Effector CD4-positive, alpha-beta T cell (primary cell): ENCODE data around the gene CLIC6.

ENCODE experiments used
- DNase-seq: peaks from one replicate; pipeline ENCODE4 v3.0.0-alpha.2; 2020

The CLIC6 gene

GRCh38 chr21:34730194-34730593 is 61.4 kb downstream of the CLIC6 start:
- no peak for DNase-seq

DNA sequence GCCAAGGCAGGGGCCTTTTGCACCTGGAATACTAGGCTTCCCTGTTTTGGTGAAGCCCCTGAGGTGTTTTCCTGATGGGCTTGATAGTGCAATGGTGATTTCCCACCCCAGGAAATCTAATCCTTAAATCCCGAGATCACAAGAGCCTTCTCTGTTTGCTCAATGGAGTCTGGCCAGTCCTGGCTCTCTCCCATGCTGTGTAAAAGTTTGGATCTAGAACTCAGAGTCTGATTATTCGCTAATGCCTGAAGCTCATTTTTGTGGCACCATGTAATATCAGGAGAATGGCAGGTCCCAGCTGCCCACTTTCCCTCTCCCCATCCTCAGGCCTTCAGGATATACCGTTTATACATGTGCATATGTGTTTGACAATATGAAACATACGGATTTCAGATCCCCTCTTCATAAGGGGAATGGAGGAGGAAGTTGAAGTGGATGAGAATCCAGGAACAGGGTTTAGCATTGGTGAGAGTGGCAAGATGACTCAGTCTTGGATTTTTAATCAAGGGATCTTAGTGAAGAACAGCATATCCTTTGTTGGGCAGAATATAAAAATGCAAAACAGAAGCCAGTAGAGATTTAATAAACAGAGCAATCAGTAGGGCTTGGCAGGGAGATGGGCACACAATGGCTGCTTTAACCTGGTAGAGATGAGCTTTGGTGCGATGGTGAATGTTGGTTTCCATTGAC is 62.1 kb downstream of the CLIC6 start:
- DNase-seq: no peak

GRCh38 chr21:34732388-34732821 is 63.6 kb downstream of the CLIC6 start:
- DNase-seq: no peak

DNA sequence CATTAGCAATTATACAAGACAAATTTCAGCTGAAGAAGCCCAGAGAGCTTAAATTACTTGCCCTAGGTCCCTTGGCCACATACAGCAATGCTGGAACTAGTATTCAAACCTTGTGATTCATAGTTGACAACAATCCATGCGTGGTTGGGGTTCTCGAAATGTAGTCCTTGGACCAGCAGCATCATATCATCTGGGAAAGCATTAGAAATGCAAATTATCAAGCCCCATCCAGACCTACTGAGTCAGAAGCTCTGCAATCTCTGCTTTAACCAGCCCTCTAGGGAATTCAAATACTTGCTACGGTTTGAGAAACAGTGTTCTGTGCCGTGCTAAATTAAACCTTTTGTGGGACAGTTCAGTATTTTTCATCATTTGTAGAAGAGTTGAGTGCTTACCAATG is 65.1 kb downstream of the CLIC6 start:
- DNase-seq: no peak

DNA sequence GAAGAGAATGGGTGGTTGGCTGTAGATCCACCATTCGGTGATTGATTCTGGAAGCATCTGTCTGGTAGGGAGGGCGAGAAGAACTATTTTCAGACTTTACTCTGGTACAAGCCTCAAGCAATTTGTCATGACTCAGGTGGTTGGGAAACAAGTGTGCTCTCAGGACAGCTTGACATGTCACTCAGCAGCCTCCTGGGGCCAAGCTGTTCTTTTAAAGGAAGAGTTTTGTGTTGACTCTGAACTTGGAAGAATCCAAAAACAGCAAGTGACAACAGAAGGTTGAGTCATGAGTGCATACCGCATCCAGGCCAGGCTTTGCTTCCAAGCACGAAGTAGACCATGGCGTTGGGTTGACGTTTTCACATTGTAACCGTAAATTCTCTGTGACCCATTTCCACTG is 65.9 kb downstream of the CLIC6 start:
- DNase-seq: no peak

DNA sequence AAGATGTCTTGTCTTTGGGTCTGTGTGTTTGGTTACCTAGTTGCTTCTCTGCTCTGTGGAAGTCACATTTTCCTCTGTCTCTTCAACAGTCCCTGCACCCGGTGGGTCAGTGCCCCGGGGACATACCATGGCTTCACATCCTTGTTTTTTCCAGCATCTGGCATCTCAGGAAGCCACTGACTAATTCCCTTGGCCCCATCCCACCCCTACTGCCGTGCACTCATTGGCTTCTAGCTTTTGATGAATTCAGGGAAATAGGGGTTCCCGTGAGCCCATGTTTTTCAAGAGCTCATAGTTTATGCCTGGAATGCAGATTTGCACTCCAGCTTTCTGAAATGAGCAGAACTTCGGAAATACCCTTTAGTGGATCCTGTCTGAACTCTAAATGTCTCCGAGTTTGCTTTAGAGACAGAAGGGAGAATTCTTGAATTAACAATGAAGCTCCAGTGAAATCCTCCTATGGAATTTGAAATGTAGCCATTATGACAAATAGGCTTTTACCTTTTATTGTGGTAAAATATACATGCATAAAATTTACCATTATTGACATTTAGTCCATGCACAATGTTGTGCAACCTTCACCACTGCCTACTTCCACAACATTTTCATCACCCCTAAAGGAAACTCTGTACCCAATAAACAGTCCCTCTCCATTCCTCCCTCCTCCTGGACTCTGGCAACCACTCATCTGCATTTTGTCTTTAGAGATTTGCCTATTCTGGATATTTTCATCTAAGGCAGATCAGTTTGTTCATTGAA is 67.5 kb downstream of the CLIC6 start:
- no peak for DNase-seq

GRCh38 chr21:34737115-34737514 is 68.3 kb downstream of the CLIC6 start:
- no peak for DNase-seq

DNA sequence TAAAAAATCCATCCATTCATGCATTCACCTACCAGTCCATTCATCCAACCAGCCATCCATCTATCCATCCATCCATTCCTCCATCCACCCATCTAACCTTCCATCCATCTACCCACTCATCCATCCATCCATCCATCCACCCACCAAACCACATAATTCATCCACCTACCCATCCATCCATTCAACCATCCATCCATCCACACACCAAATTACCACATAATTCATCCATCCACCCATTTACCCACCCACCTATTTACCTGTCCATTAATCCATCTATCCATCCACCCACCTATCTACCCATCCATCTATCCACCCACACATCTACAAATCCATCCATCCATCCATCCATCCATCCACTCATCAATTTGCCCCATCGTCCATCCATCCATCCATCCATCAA is 71.4 kb downstream of the CLIC6 start:
- DNase-seq: no peak

DNA sequence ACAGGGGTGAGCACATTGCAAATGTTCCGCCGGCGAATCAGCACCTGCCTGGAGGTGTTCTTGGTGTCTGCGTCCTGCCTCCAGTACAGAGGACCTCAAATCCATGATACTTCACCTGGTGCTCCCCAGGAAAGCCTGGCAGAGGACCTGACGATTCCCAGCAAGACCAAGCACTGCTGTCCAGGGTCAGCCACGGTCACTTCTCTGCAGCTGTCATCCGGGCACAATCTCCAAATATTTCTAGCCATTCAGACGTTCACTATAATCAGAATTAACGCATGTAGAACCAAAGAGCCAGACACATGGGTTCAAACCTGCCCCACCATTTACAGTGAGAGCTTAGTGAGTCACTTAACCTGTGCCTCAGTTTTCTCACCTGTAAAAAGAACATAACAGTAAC is 74.5 kb downstream of the CLIC6 start:
- DNase-seq: no peak

DNA sequence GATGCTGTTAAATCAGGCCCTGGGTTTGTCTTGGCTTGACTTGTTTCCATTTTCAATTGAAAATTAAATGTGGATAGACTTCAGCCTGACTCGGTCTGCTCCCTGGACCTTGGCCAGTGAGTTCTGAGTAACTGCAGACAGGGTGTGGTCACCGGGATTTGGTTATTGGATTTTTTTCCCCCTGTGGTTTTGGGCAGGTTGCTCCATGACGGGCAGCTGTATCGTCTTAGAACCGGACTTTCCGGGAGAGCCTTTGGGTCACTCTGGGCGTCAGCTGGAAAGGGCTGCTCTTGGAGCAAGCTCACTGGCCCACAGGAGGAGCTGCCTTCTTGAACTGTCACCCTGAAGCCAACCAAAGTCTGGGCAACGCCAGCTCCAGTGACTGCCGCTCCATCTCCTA is 75.0 kb downstream of the CLIC6 start:
- DNase-seq: no peak

DNA sequence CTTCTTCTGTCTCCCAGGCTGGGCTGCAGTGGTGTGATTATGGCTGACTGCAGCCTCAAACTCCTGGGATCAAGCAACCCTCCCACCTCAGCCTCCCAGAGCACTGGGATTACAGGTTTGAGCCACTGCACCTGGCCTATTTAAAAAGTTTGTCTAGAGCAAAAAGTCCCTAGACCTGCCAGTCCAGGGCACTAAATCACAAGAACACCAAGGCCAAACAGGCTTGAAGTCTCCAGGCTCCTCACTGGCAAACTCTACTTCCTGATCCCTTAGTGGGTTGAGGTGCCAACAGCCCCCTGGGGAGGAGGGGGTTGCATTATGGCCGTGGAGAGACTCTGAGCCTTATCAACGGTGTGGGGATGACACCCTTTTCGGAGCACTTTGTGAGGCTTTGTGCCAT is 76.0 kb downstream of the CLIC6 start:
- no peak for DNase-seq

DNA sequence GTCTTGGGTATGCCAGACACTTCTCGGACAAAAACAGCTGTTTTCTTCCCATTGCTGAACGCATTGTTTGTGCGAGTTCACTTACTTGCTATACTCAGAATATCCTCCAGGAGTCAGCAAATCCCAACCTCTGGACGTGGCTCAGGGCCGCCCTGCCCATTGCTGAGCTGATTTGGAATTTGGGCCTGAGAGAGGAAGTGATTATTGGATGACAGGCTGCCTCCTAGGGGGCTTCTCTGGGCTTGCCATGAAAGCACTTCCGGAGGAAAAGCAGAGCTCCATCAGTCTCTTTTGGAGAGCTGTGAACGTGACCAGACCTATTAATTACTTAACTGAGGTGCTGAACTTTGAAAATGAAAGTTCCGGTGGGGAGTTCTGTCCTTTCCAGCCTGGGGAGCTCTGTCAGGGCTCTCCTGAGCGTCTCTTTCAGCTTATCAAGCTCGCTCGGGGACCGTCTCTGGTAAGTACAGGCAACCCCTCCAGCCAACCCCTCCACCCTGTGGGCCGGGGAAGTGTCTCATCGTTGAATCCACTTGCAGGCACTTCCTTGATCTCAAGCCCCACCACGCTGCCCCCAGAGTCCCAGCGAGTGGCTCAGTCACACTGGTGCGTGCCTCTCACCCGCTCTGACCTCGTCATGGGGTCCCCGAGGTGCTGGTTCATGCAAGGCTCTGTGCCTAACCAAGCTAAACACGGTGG is 76.9 kb downstream of the CLIC6 start:
- DNase-seq: peak; percentile 25

GRCh38 chr21:34748862-34749261 is 80.1 kb downstream of the CLIC6 start:
- DNase-seq: no peak

- DNase-seq: no peak
Measured at GRCh38 chr21:34754690-34755647, 86.2 kb downstream of the CLIC6 start.

GRCh38 chr21:34761758-34762330 is 93.0 kb downstream of the CLIC6 start:
- DNase-seq: no peak

DNA sequence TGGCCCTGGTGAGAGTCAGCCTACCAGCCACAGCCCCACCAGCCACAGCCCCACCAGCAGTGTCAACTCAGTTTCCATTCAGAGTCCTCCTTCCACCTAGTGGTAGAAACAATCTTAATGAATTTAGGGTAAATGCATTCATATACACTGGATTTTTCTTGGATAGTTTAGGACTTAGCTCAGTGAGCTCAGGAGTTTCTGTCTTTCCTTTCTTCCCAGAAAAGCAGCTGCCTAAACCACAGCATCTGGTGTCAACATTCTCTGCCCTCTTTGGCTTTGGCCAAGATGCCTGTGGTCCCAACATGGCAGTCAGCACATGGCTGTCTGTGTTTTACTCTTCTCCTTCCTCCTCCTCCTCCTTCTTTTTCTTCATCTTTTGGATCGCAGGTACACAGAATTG is 94.0 kb downstream of the CLIC6 start:
- no peak for DNase-seq

GRCh38 chr21:34764715-34765284 is 96.0 kb downstream of the CLIC6 start:
- no peak for DNase-seq

- DNase-seq: no peak
Measured at GRCh38 chr21:34765619-34766018, 96.8 kb downstream of the CLIC6 start.

DNA sequence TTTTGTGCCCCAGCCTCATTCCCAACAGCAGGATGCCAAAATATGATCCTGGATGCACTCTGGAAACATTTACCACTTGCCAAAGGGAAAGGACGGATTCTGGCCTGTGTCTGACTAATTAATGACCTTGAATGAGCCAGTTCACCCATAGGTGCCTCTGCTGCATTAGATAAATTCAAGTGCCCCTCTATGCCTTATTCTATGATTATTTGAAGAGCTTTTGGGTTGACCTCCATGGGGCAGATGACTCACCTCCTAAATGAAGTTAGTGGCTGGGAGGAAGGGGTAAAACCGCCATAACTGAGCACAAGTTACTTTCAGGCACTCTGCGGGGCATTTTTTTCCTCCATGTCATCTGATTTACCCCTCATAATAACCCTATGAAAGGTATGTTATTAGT is 98.1 kb downstream of the CLIC6 start:
- DNase-seq: no peak
